ENCODE measurements around the gene HMGCL. TPM values are rescaled to one million over a fixed set of nuclear protein-coding genes. Genes with fewer than 3 reads are reported as not detected.
"Not testable (repeated sequence)": the region's sequence is repeated elsewhere in the genome, so short reads cannot be mapped to it uniquely, and the experiment has no call there.

Gene HMGCL
- total RNA-seq, 1 donor from 2014 or later: 30.7 TPM

- no peak overlapping the region for H3K27ac Mint-ChIP-seq
- intact Hi-C loops (cut with micrococcal nuclease): no loop called here
- H3K9me3 Mint-ChIP-seq: no peaks in the 10 kb centered on the region
- peaks cover 26% of the 10 kb centered on the region for H3K4me1 Mint-ChIP-seq
- no peak overlapping the region for H3K4me3 Mint-ChIP-seq
- DNase-seq (no peak), ATAC-seq (ENCODE audit: low read depth) (no peak)
- POLR2A ChIA-PET: interaction anchor here (0.6 to 6.2 kb wide), 3 partner anchors 10 to 80 kb away, joined by 3 to 61 read pairs (median 4); partner anchors contain the start of genes FUCA1 and PITHD1
- no peak for TF ChIP-seq CTCF (IDR thresholded peaks at IDR 0.05)
- CTCF ChIA-PET: interaction anchor here (0.9 to 1.0 kb wide), 2 partner anchors 9 to 97 kb away, joined by 3 read pairs; partner anchors contain the start of gene RPL11
- no peaks in the 10 kb centered on the region for H3K27me3 Mint-ChIP-seq
- peaks cover 64% of the 10 kb centered on the region for H3K36me3 Mint-ChIP-seq (ENCODE audit: low read depth)
Observed at GRCh38 chr1:23788695-23789094, 36.5 kb downstream of the HMGCL start.

GRCh38 chr1:23787701-23788100 lies 37.5 kb downstream of the HMGCL start:
- peaks cover 23% of the 10 kb centered on the region for H3K4me1 Mint-ChIP-seq
- DNase-seq (no peak), ATAC-seq (ENCODE audit: low read depth) (no peak)
- H3K9me3 Mint-ChIP-seq: no peaks in the 10 kb centered on the region
- H3K27me3 Mint-ChIP-seq: no peaks in the 10 kb centered on the region
- CTCF ChIA-PET: no interaction called here
- no peak overlapping the region for H3K27ac Mint-ChIP-seq
- intact Hi-C loops (cut with micrococcal nuclease): no loop called here
- POLR2A ChIA-PET: interaction anchor here (0.6 to 6.2 kb wide), 4 partner anchors 9 to 404 kb away, joined by 4 to 61 read pairs (median 4); partner anchors contain the start of genes HMGCL and PITHD1
- H3K36me3 Mint-ChIP-seq (ENCODE audit: low read depth): peaks cover 59% of the 10 kb centered on the region
- no peak for TF ChIP-seq CTCF (IDR thresholded peaks at IDR 0.05)
- no peak overlapping the region for H3K4me3 Mint-ChIP-seq

GRCh38 chr1:23784846-23785245 lies 40.4 kb downstream of the HMGCL start:
- POLR2A ChIA-PET: no interaction called here
- Mint-ChIP-seq H3K4me3 (no peak overlapping the region), H3K4me1 (peaks cover 9% of the 10 kb centered on the region), H3K27ac (no peak overlapping the region), H3K9me3 (no peaks in the 10 kb centered on the region), H3K36me3 (ENCODE audit: low read depth) (peaks cover 61% of the 10 kb centered on the region), H3K27me3 (no peaks in the 10 kb centered on the region)
- DNase-seq: no peak
- no peak for ATAC-seq (ENCODE audit: low read depth)
- TF ChIP-seq CTCF (IDR thresholded peaks at IDR 0.05): no peak
- intact Hi-C loops (cut with micrococcal nuclease): no loop called here
- CTCF ChIA-PET: no interaction called here

GRCh38 chr1:23783141-23783540 lies 42.1 kb downstream of the HMGCL start:
- H3K27me3 Mint-ChIP-seq; H3K4me3 Mint-ChIP-seq; H3K27ac Mint-ChIP-seq; H3K9me3 Mint-ChIP-seq; DNase-seq; intact Hi-C loops (cut with micrococcal nuclease); ATAC-seq (ENCODE audit: low read depth); CTCF ChIA-PET: not testable (repeated sequence)
- POLR2A ChIA-PET: interaction anchor here (0.9 kb wide), 1 partner anchor 9 kb away, joined by 7 read pairs; no protein-coding TSS in a partner anchor
- H3K4me1 Mint-ChIP-seq: peaks cover 20% of the 10 kb centered on the region
- peaks cover 59% of the 10 kb centered on the region for H3K36me3 Mint-ChIP-seq (ENCODE audit: low read depth)

GRCh38 chr1:23779826-23780371 lies 45.3 kb downstream of the HMGCL start:
- intact Hi-C loops (cut with micrococcal nuclease): loop anchor here (2.0 kb wide), 1 partner anchor 59 kb away; no protein-coding TSS in a partner anchor
- no peak for TF ChIP-seq CTCF (IDR thresholded peaks at IDR 0.05)
- Mint-ChIP-seq H3K27me3 (no peaks in the 10 kb centered on the region), H3K36me3 (ENCODE audit: low read depth) (peaks cover 33% of the 10 kb centered on the region), H3K4me3 (peak overlapping the region; percentile 91), H3K4me1 (peaks cover 30% of the 10 kb centered on the region), H3K9me3 (no peaks in the 10 kb centered on the region), H3K27ac (peak overlapping the region; percentile 63)
- CTCF ChIA-PET: interaction anchor here (1.1 to 2.5 kb wide), 5 partner anchors 8 to 85 kb away, joined by 3 to 11 read pairs (median 4); no protein-coding TSS in a partner anchor
- DNase-seq (no peak), ATAC-seq (ENCODE audit: low read depth) (no peak)
- POLR2A ChIA-PET: interaction anchor here (0.6 to 4.9 kb wide), 6 partner anchors 8 to 108 kb away, joined by 3 to 61 read pairs (median 10); partner anchors contain the start of genes GALE, LYPLA2 and RPL11
